Measurements from ENCODE around the gene PODXL2. TPM values are rescaled to one million over a fixed set of nuclear protein-coding genes. Genes with fewer than 3 reads are reported as not detected.

PODXL2 gene
- total RNA-seq, 1 donor from 2014 or later = 4.2 TPM

- Histone ChIP-seq H3K27me3 (ENCODE audit: control insufficient read depth in 3 of 3, insufficient read depth in 3 of 3, low read length in 3 of 3) (peaks cover 4 to 5% (median 5%) of the 10 kb centered on the region in 3 donors), H3K27ac (ENCODE audit: low read depth, low read length) (no peak overlapping the region), H3K9ac (ENCODE audit: low read depth in 1 of 3, low read length in 3 of 3) (no peak overlapping the region), H3K9me3 (ENCODE audit: control insufficient read depth in 3 of 3, low read length in 3 of 3) (no peaks in the 10 kb centered on the region), H3K4me3 (ENCODE audit: low read length in 3 of 3) (peak overlapping the region in 1 of 3 donors; percentile 35), H3K36me3 (ENCODE audit: control insufficient read depth in 3 of 3, insufficient read depth in 3 of 3, low read length in 3 of 3) (no peaks in the 10 kb centered on the region), H3K4me1 (ENCODE audit: control insufficient read depth in 3 of 3, insufficient read depth in 3 of 3, low read length in 3 of 3) (peaks cover 8 to 15% (median 13%) of the 10 kb centered on the region in 3 donors)
These were observed 578 bp upstream of the PODXL2 start for GRCh38 chr3:127628426-127628787.

GRCh38 chr3:127629467-127630403, 750 bp downstream of the PODXL2 start:
- Histone ChIP-seq H3K4me3 (ENCODE audit: low read length in 3 of 3) (peak overlapping the region; percentile 69 to 79 (median 77)), H3K27ac (ENCODE audit: low read depth, low read length) (no peak overlapping the region), H3K9ac (ENCODE audit: low read depth in 1 of 3, low read length in 3 of 3) (peak overlapping the region in 1 of 3 donors; percentile 72), H3K9me3 (ENCODE audit: control insufficient read depth in 3 of 3, low read length in 3 of 3) (no peaks in the 10 kb centered on the region), H3K4me1 (ENCODE audit: control insufficient read depth in 3 of 3, insufficient read depth in 3 of 3, low read length in 3 of 3) (peaks cover 8 to 15% (median 13%) of the 10 kb centered on the region in 3 donors), H3K36me3 (ENCODE audit: control insufficient read depth in 3 of 3, insufficient read depth in 3 of 3, low read length in 3 of 3) (no peaks in the 10 kb centered on the region), H3K27me3 (ENCODE audit: control insufficient read depth in 3 of 3, insufficient read depth in 3 of 3, low read length in 3 of 3) (peaks cover 4 to 5% (median 5%) of the 10 kb centered on the region in 3 donors)

DNA sequence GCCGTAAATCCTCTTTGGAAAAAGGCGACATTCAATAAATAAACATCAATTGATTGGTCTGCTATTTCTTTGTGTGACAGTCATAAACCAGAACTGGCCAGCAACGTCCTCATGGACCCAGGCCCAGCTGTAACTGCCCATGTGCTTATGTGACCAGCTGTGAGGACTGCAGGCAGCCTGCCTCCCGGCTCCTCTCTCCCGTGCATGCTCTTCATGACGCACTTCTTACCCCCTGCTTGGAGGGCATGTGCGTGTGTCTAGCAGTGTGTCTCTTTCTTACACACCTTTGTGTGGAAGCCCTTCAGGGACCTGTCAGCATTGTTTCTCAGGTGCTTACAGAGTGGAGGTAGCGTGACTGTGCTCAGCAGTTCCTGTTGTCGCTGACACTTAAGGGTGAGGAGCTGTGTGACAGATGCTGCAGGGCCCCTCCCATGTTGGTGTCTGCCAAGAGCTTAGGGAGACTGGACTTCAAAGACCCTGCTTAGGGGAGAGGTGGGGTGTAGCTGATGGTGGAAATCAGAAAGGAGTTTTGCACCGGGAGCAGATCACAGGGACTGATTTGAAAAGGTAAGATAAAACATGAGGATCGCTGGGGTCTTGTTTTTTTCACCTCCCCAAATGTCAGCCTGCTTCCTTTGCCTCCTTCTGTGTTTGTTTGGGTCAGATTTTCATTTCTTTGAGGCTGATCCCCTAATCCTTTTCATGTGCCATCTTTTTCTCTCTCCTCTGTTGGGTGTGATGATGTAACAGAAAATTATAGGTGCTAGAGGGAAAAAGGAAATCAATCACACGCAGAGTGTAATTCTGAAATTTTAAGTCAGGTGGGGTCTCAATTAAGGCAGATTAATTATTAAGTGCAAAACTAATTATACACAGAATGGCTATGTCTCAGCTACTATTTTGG, 2.1 kb downstream of the PODXL2 start:
- no peaks in the 10 kb centered on the region for H3K9me3 ChIP-seq (ENCODE audit: control insufficient read depth in 3 of 3, low read length in 3 of 3)
- peaks cover 4 to 10% (median 5%) of the 10 kb centered on the region in 3 donors for H3K27me3 ChIP-seq (ENCODE audit: control insufficient read depth in 3 of 3, insufficient read depth in 3 of 3, low read length in 3 of 3)
- H3K36me3 ChIP-seq (ENCODE audit: control insufficient read depth in 3 of 3, insufficient read depth in 3 of 3, low read length in 3 of 3) = no peaks in the 10 kb centered on the region
- H3K4me3 ChIP-seq (ENCODE audit: low read length in 3 of 3) = no peak overlapping the region
- peaks cover 8 to 15% (median 13%) of the 10 kb centered on the region in 3 donors for H3K4me1 ChIP-seq (ENCODE audit: control insufficient read depth in 3 of 3, insufficient read depth in 3 of 3, low read length in 3 of 3)
- H3K27ac ChIP-seq (ENCODE audit: low read depth, low read length) = no peak overlapping the region
- no peak overlapping the region for H3K9ac ChIP-seq (ENCODE audit: low read depth in 1 of 3, low read length in 3 of 3)

GRCh38 chr3:127632035-127632820, 3.2 kb downstream of the PODXL2 start:
- H3K27ac ChIP-seq (ENCODE audit: low read depth, low read length) = no peak overlapping the region
- H3K4me3 ChIP-seq (ENCODE audit: low read length in 3 of 3) = no peak overlapping the region
- peaks cover 8 to 15% (median 13%) of the 10 kb centered on the region in 3 donors for H3K4me1 ChIP-seq (ENCODE audit: control insufficient read depth in 3 of 3, insufficient read depth in 3 of 3, low read length in 3 of 3)
- no peaks in the 10 kb centered on the region for H3K36me3 ChIP-seq (ENCODE audit: control insufficient read depth in 3 of 3, insufficient read depth in 3 of 3, low read length in 3 of 3)
- H3K9ac ChIP-seq (ENCODE audit: low read depth in 1 of 3, low read length in 3 of 3) = no peak overlapping the region
- no peaks in the 10 kb centered on the region for H3K9me3 ChIP-seq (ENCODE audit: control insufficient read depth in 3 of 3, low read length in 3 of 3)
- peaks cover 4 to 10% (median 5%) of the 10 kb centered on the region in 3 donors for H3K27me3 ChIP-seq (ENCODE audit: control insufficient read depth in 3 of 3, insufficient read depth in 3 of 3, low read length in 3 of 3)

DNA sequence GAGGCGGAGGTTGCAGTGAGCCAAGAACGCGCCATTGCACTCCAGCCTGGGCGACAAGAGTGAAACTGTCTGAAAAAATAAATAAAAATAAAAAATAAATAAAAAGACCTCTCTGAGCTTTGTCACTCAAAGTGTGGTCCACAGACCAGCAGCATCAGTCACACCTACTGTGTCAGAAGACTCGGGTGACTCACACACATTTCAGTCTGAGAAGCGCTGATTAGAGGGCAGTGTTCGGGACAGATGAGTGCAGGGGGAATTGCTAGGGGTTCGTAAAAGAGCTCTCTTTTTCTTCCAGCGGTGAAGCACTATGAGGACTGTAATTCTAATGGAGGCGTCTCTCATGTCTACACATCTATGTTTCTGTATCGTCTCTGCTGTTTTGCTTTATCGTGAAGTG, 5.7 kb downstream of the PODXL2 start:
- Histone ChIP-seq H3K9ac (ENCODE audit: low read depth in 1 of 3, low read length in 3 of 3) (no peak overlapping the region), H3K4me1 (ENCODE audit: control insufficient read depth in 3 of 3, insufficient read depth in 3 of 3, low read length in 3 of 3) (peaks cover 6 to 9% (median 8%) of the 10 kb centered on the region in 3 donors), H3K4me3 (ENCODE audit: low read length in 3 of 3) (no peak overlapping the region), H3K27ac (ENCODE audit: low read depth, low read length) (no peak overlapping the region), H3K9me3 (ENCODE audit: control insufficient read depth in 3 of 3, low read length in 3 of 3) (no peaks in the 10 kb centered on the region), H3K27me3 (ENCODE audit: control insufficient read depth in 3 of 3, insufficient read depth in 3 of 3, low read length in 3 of 3) (peaks cover 4 to 10% (median 5%) of the 10 kb centered on the region in 3 donors), H3K36me3 (ENCODE audit: control insufficient read depth in 3 of 3, insufficient read depth in 3 of 3, low read length in 3 of 3) (no peaks in the 10 kb centered on the region)

- H3K9ac ChIP-seq (ENCODE audit: low read depth in 1 of 3, low read length in 3 of 3) = no peak overlapping the region
- no peak overlapping the region for H3K4me3 ChIP-seq (ENCODE audit: low read length in 3 of 3)
- H3K27me3 ChIP-seq (ENCODE audit: control insufficient read depth in 3 of 3, insufficient read depth in 3 of 3, low read length in 3 of 3) = peaks cover 0 to 5% (median 0%) of the 10 kb centered on the region in 3 donors
- H3K36me3 ChIP-seq (ENCODE audit: control insufficient read depth in 3 of 3, insufficient read depth in 3 of 3, low read length in 3 of 3) = no peaks in the 10 kb centered on the region
- H3K27ac ChIP-seq (ENCODE audit: low read depth, low read length) = no peak overlapping the region
- no peaks in the 10 kb centered on the region for H3K9me3 ChIP-seq (ENCODE audit: control insufficient read depth in 3 of 3, low read length in 3 of 3)
- no peaks in the 10 kb centered on the region for H3K4me1 ChIP-seq (ENCODE audit: control insufficient read depth in 3 of 3, insufficient read depth in 3 of 3, low read length in 3 of 3)
These were observed 8.6 kb downstream of the PODXL2 start for GRCh38 chr3:127637546-127637945.

GRCh38 chr3:127637971-127638370, 9.0 kb downstream of the PODXL2 start:
- Histone ChIP-seq H3K4me3 (ENCODE audit: low read length in 3 of 3) (no peak overlapping the region), H3K9ac (ENCODE audit: low read depth in 1 of 3, low read length in 3 of 3) (no peak overlapping the region)

GRCh38 chr3:127639173-127640041, 10.4 kb downstream of the PODXL2 start:
- Histone ChIP-seq H3K27me3 (ENCODE audit: control insufficient read depth in 3 of 3, insufficient read depth in 3 of 3, low read length in 3 of 3) (peaks cover 0 to 5% (median 0%) of the 10 kb centered on the region in 3 donors), H3K9me3 (ENCODE audit: control insufficient read depth in 3 of 3, low read length in 3 of 3) (no peaks in the 10 kb centered on the region), H3K4me1 (ENCODE audit: control insufficient read depth in 3 of 3, insufficient read depth in 3 of 3, low read length in 3 of 3) (no peaks in the 10 kb centered on the region), H3K4me3 (ENCODE audit: low read length in 3 of 3) (no peak overlapping the region), H3K9ac (ENCODE audit: low read depth in 1 of 3, low read length in 3 of 3) (no peak overlapping the region), H3K27ac (ENCODE audit: low read depth, low read length) (no peak overlapping the region), H3K36me3 (ENCODE audit: control insufficient read depth in 3 of 3, insufficient read depth in 3 of 3, low read length in 3 of 3) (peaks cover 0 to under 1% (median 0%) of the 10 kb centered on the region in 3 donors)

More at GRCh38 chr3:127637971-127638370, 9.0 kb downstream of the PODXL2 start:
- no peaks in the 10 kb centered on the region for H3K9me3 ChIP-seq (ENCODE audit: control insufficient read depth in 3 of 3, low read length in 3 of 3)
- no peaks in the 10 kb centered on the region for H3K4me1 ChIP-seq (ENCODE audit: control insufficient read depth in 3 of 3, insufficient read depth in 3 of 3, low read length in 3 of 3)
- no peaks in the 10 kb centered on the region for H3K36me3 ChIP-seq (ENCODE audit: control insufficient read depth in 3 of 3, insufficient read depth in 3 of 3, low read length in 3 of 3)
- H3K27me3 ChIP-seq (ENCODE audit: control insufficient read depth in 3 of 3, insufficient read depth in 3 of 3, low read length in 3 of 3) = peaks cover 0 to 5% (median 0%) of the 10 kb centered on the region in 3 donors
- no peak overlapping the region for H3K27ac ChIP-seq (ENCODE audit: low read depth, low read length)

- no peaks in the 10 kb centered on the region for H3K4me1 ChIP-seq (ENCODE audit: control insufficient read depth in 3 of 3, insufficient read depth in 3 of 3, low read length in 3 of 3)
- no peak overlapping the region for H3K27ac ChIP-seq (ENCODE audit: low read depth, low read length)
- no peaks in the 10 kb centered on the region for H3K9me3 ChIP-seq (ENCODE audit: control insufficient read depth in 3 of 3, low read length in 3 of 3)
- H3K27me3 ChIP-seq (ENCODE audit: control insufficient read depth in 3 of 3, insufficient read depth in 3 of 3, low read length in 3 of 3) = peaks cover 0 to 5% (median 0%) of the 10 kb centered on the region in 3 donors
- no peak overlapping the region for H3K4me3 ChIP-seq (ENCODE audit: low read length in 3 of 3)
- no peak overlapping the region for H3K9ac ChIP-seq (ENCODE audit: low read depth in 1 of 3, low read length in 3 of 3)
- H3K36me3 ChIP-seq (ENCODE audit: control insufficient read depth in 3 of 3, insufficient read depth in 3 of 3, low read length in 3 of 3) = peaks cover 0 to 4% (median 0%) of the 10 kb centered on the region in 3 donors
These were observed 11.0 kb downstream of the PODXL2 start for GRCh38 chr3:127640042-127640355.
